SH-SY5Y (cell line): ENCODE data around the gene AHNAK.

Experiments
- GATA2 ChIP-seq: IDR thresholded peaks from 2 replicates; pipeline ENCODE4 v1.6.1; 2011; ENCODE audit warnings: mild to moderate bottlenecking, low read depth, low read length
- GATA3 ChIP-seq: IDR thresholded peaks from 2 replicates; pipeline ENCODE4 v1.6.1; 2011; ENCODE audit warnings: low read depth, mild to moderate bottlenecking, low read length, moderate library complexity

Gene AHNAK

GRCh38 chr11:62546244-62546928, at the start of gene AHNAK:
Gene AHNAK (minus strand): TSS chr11:62546806. CDS start chr11:62536098, 10,708 bp downstream.
- no peak for TF ChIP-seq GATA3
- TF ChIP-seq GATA2: no peak

- no peak for TF ChIP-seq GATA3
- no peak for TF ChIP-seq GATA2
Observed at GRCh38 chr11:62595124-62595523, 48.5 kb upstream of the AHNAK start.

- no peak for TF ChIP-seq GATA3
- TF ChIP-seq GATA2: no peak
Observed at GRCh38 chr11:62593434-62594044, 46.9 kb upstream of the AHNAK start.

- TF ChIP-seq GATA3: no peak
- no peak for TF ChIP-seq GATA2
Observed at GRCh38 chr11:62592989-62593421, 46.4 kb upstream of the AHNAK start.

GRCh38 chr11:62592146-62592815, 45.7 kb upstream of the AHNAK start:
- no peak for TF ChIP-seq GATA2
- TF ChIP-seq GATA3: no peak

- TF ChIP-seq GATA2 (peak; percentile 96), GATA3 (no peak)
Observed at GRCh38 chr11:62591448-62592145, 45.0 kb upstream of the AHNAK start, which contains the start of gene TUT1. Gene TUT1 (minus strand): TSS chr11:62591523. CDS start chr11:62591485, 38 bp downstream.

GRCh38 chr11:62588966-62589637, 42.5 kb upstream of the AHNAK start:
- TF ChIP-seq GATA2: no peak
- TF ChIP-seq GATA3: no peak

GRCh38 chr11:62580959-62581715, 34.5 kb upstream of the AHNAK start:
- no peak for TF ChIP-seq GATA2
- TF ChIP-seq GATA3: no peak

GRCh38 chr11:62579252-62579651, 32.6 kb upstream of the AHNAK start:
- TF ChIP-seq GATA3 (no peak), GATA2 (no peak)

GRCh38 chr11:62578541-62578940, 31.9 kb upstream of the AHNAK start:
- no peak for TF ChIP-seq GATA3
- TF ChIP-seq GATA2: no peak

GRCh38 chr11:62577046-62577714, 30.6 kb upstream of the AHNAK start:
- TF ChIP-seq GATA2: no peak
- no peak for TF ChIP-seq GATA3

- TF ChIP-seq GATA3: no peak
- TF ChIP-seq GATA2: no peak
Observed at GRCh38 chr11:62575837-62576236, 29.2 kb upstream of the AHNAK start.
